PC-9 (cell line): ENCODE measurements around the gene ACAD11. TPM values are rescaled to one million over a fixed set of nuclear protein-coding genes. Genes with fewer than 3 reads are reported as not detected.
A peak's percentile ranks its signal among the peaks of the same experiment; 100 is the strongest.

Experiments
- BruUV-seq: library from RNA; stranded (reverse); fragments of 400-500 nt; replicated peaks from 2 replicates; lab custom pipeline; 2021; lab: Mats Ljungman, UMichigan
- CTCF ChIA-PET: fragments of 300-600 bp; sonication (Branson Sonifier 250); formaldehyde crosslinking; loops from one replicate; lab custom pipeline; 2022; ENCODE audit warnings: antibody characterized with exemption; lab: Charles Lee
- POLR2A ChIA-PET: fragments of 300-600 bp; sonication (Branson Sonifier 250); formaldehyde crosslinking; loops from one replicate; lab custom pipeline; 2022; ENCODE audit warnings: antibody characterized with exemption; ENCODE audit not compliant: unreplicated experiment; lab: Charles Lee
- DNase-seq, 2 experiments: peaks; one replicate each; pipeline versions ENCODE4 v3.0.0 to v3.0.0-alpha.2; 2015 to 2022; ENCODE audit warnings: mixed read lengths in 1 of 2
- H2AFZ ChIP-seq: fragments of 200-600 bp; sonication (generic); 2 replicates; pipeline ENCODE4 v1.8.1; 2017; ENCODE audit warnings: antibody characterized with exemption
- H3F3A ChIP-seq: fragments of 200-600 bp; sonication (generic); 2 replicates; pipeline ENCODE4 v1.8.1; 2017; ENCODE audit warnings: antibody characterized with exemption, mild to moderate bottlenecking, low read depth; ENCODE audit not compliant: insufficient read depth
- H3K27ac ChIP-seq: fragments of 200-600 bp; sonication (generic); 2 replicates; pipeline ENCODE4 v1.6.1; 2016; ENCODE audit warnings: mixed run types
- H3K27me3 ChIP-seq: fragments of 200-600 bp; sonication (generic); 2 replicates; pipeline ENCODE4 v1.6.1; 2016; ENCODE audit warnings: low read depth, mixed run types; ENCODE audit not compliant: insufficient read depth
- H3K36me3 ChIP-seq: fragments of 200-600 bp; sonication (generic); 2 replicates; pipeline ENCODE4 v1.6.1; 2016; ENCODE audit warnings: low read depth, mixed run types
- H3K4me1 ChIP-seq: fragments of 200-600 bp; sonication (generic); replicated peaks from 2 replicates; pipeline ENCODE4 v1.6.1; 2016; ENCODE audit warnings: mixed run types; ENCODE audit not compliant: insufficient read depth
- H3K4me2 ChIP-seq: fragments of 200-600 bp; sonication (generic); 2 replicates; pipeline ENCODE4 v1.6.1; 2017; ENCODE audit warnings: mixed run types
- H3K4me3 ChIP-seq: fragments of 200-600 bp; sonication (generic); 2 replicates; pipeline ENCODE4 v1.6.1; 2016; ENCODE audit warnings: mixed run types
- H3K79me2 ChIP-seq: fragments of 200-600 bp; sonication (generic); 2 replicates; pipeline ENCODE4 v1.6.1; 2017; ENCODE audit warnings: low read depth, mixed run types
- H3K9me2 ChIP-seq: fragments of 200-600 bp; sonication (generic); 2 replicates; pipeline ENCODE4 v1.8.1; 2017; ENCODE audit warnings: mild to moderate bottlenecking; ENCODE audit not compliant: insufficient read depth
- H3K9me3 ChIP-seq: fragments of 200-600 bp; sonication (generic); 2 replicates; pipeline ENCODE4 v1.8.1; 2016; ENCODE audit warnings: low read depth; ENCODE audit not compliant: insufficient read depth
- H4K20me1 ChIP-seq: fragments of 200-600 bp; sonication (generic); 2 replicates; pipeline ENCODE4 v1.8.1; 2017; ENCODE audit not compliant: insufficient read depth
- CTCF ChIP-seq: fragments of 200-600 bp; sonication (generic); conservative IDR thresholded peaks from 2 replicates; pipeline ENCODE4 v1.6.1; 2017; ENCODE audit warnings: mixed run types, antibody characterized with exemption, mild to moderate bottlenecking, moderate library complexity
- EZH2 ChIP-seq: fragments of 200-600 bp; sonication (generic); IDR thresholded peaks from 2 replicates; pipeline ENCODE4 v1.8.0; 2017; ENCODE audit warnings: antibody characterized with exemption, low read depth
- intact Hi-C: fragments of 100-400 bp; cut with micrococcal nuclease; formaldehyde crosslinking; loops from one replicate; pipeline ENCODE4 v1.10.0; 2022; ENCODE audit not compliant: unreplicated experiment
- total RNA-seq: library from RNA; stranded (reverse); gene quantifications from 2 replicates; pipeline ENCODE4 v1.2.3, GENCODE V29; 2021

ACAD11 gene
- total RNA-seq, 1 experiment from 2014 or later = 13.2 TPM

- ChIA-PET POLR2A (no interaction called here), CTCF (no interaction called here)
- peaks cover 14% of the 10 kb centered on the region for H3K4me1 ChIP-seq
- peaks cover 4% of the 10 kb centered on the region; the same call in 1 of the 2 replicates for H3F3A ChIP-seq
- H3K79me2 ChIP-seq = no peaks in the 10 kb centered on the region
- no peak overlapping the region for H2AFZ ChIP-seq
- H4K20me1 ChIP-seq = 0 out of 2 replicates have a peak, but pooled peaks cover 4% of the 10 kb centered on the region
- H3K27ac ChIP-seq = no peak overlapping the region
- H3K4me3 ChIP-seq = no peak overlapping the region
- no TSS peak for BruUV-seq
- no peaks in the 10 kb centered on the region for H3K9me3 ChIP-seq
- no peak for DNase-seq
- H3K36me3 ChIP-seq = peaks cover 25% of the 10 kb centered on the region; the same call in 1 of the 2 replicates
- no peak overlapping the region for H3K4me2 ChIP-seq
- TF ChIP-seq CTCF (no peak), EZH2 (no peak)
- intact Hi-C loops = no loop called here
- H3K9me2 ChIP-seq = no peaks in the 10 kb centered on the region; the same call in 1 of the 2 replicates
- no peaks in the 10 kb centered on the region for H3K27me3 ChIP-seq
These were observed 9.7 kb upstream of the ACAD11 start for GRCh38 chr3:132669256-132669777.

GRCh38 chr3:132665230-132665745, 5.7 kb upstream of the ACAD11 start:
- H3K4me3 ChIP-seq = no peak overlapping the region
- ChIA-PET POLR2A (no interaction called here), CTCF (no interaction called here)
- H3K4me1 ChIP-seq = peaks cover 19% of the 10 kb centered on the region
- peaks cover 38% of the 10 kb centered on the region for H3K79me2 ChIP-seq
- no peaks in the 10 kb centered on the region for H3K27me3 ChIP-seq
- BruUV-seq = no TSS peak
- H3F3A ChIP-seq = peaks cover 4% of the 10 kb centered on the region; the same call in 1 of the 2 replicates
- H3K4me2 ChIP-seq = no peak overlapping the region
- no peaks in the 10 kb centered on the region for H3K9me3 ChIP-seq
- no peak overlapping the region for H3K27ac ChIP-seq
- H4K20me1 ChIP-seq = 0 out of 2 replicates have a peak, but pooled peaks cover 4% of the 10 kb centered on the region
- no peak for DNase-seq
- TF ChIP-seq EZH2 (no peak), CTCF (no peak)
- peaks cover 15% of the 10 kb centered on the region; the same call in 1 of the 2 replicates for H3K36me3 ChIP-seq
- intact Hi-C loops = no loop called here
- no peaks in the 10 kb centered on the region for H3K9me2 ChIP-seq
- H2AFZ ChIP-seq = no peak overlapping the region

GRCh38 chr3:132662212-132662611, 2.6 kb upstream of the ACAD11 start:
- peak overlapping the region; percentile 82; the same call in 1 of the 2 replicates for H3K4me3 ChIP-seq
- peak in 1 of 2 experiments; percentile 11 for DNase-seq
- no peaks in the 10 kb centered on the region for H3K9me3 ChIP-seq
- H3F3A ChIP-seq = peaks cover 10% of the 10 kb centered on the region; the same call in 1 of the 2 replicates
- H3K4me2 ChIP-seq = peak overlapping the region; percentile 94
- H3K4me1 ChIP-seq = peaks cover 23% of the 10 kb centered on the region
- no TSS peak for BruUV-seq
- no peak overlapping the region for H2AFZ ChIP-seq
- no peak overlapping the region for H3K27ac ChIP-seq
- no peaks in the 10 kb centered on the region for H3K27me3 ChIP-seq
- H3K9me2 ChIP-seq = no peaks in the 10 kb centered on the region
- peaks cover 44% of the 10 kb centered on the region for H3K79me2 ChIP-seq
- intact Hi-C loops = no loop called here
- H4K20me1 ChIP-seq = 0 out of 2 replicates have a peak, but pooled peaks cover 4% of the 10 kb centered on the region
- ChIA-PET POLR2A (interaction anchor here (0.8 kb wide), 1 partner anchor 244 kb away, joined by 5 read pairs; no protein-coding TSS in a partner anchor), CTCF (interaction anchor here (0.6 kb wide), 1 partner anchor 313 kb away, joined by 3 read pairs; no protein-coding TSS in a partner anchor)
- peaks cover 8% of the 10 kb centered on the region; the same call in 1 of the 2 replicates for H3K36me3 ChIP-seq
- TF ChIP-seq EZH2 = no peak
- no peak for TF ChIP-seq CTCF
